HL-60 (cell line): Measurements from ENCODE around the gene SLC39A6.

Experiments used
- DNase-seq, 2 experiments: peaks; one replicate each; pipeline ENCODE4 v3.0.0-alpha.2; 2010 to 2020; ENCODE audit warnings: low read depth in 1 of 2, low spot score in 1 of 2
- H3K27ac ChIP-seq: fragments of 250-450 bp; sonication (Bioruptor Pico); replicated peaks from 2 replicates; pipeline ENCODE4 v1.5.1; 2020; ENCODE audit warnings: mild to moderate bottlenecking, moderate library complexity
- H3K27me3 ChIP-seq: fragments of 250-450 bp; sonication (Bioruptor Pico); 2 replicates; pipeline ENCODE4 v1.5.1; 2021; ENCODE audit warnings: mild to moderate bottlenecking, moderate library complexity; ENCODE audit not compliant: insufficient read depth, poor library complexity, severe bottlenecking
- H3K4me3 ChIP-seq: replicated peaks from 2 replicates; pipeline ENCODE4 v1.5.1; 2011; ENCODE audit warnings: mild to moderate bottlenecking, control low read depth, low read length; ENCODE audit not compliant: insufficient read depth
- GABPA ChIP-seq: IDR thresholded peaks from 2 replicates; pipeline ENCODE4 v1.6.1; 2012; ENCODE audit warnings: low read depth
- POLR2AphosphoS5 ChIP-seq: IDR thresholded peaks from 2 replicates; pipeline ENCODE4 v1.6.1; 2012; ENCODE audit warnings: low read depth
- SPI1 ChIP-seq: IDR thresholded peaks from 2 replicates; pipeline ENCODE4 v1.6.1; 2012; ENCODE audit warnings: low read depth, mild to moderate bottlenecking, borderline replicate concordance
- TF ChIP-seq, protein P1 (sequence below): IDR thresholded peaks from 2 replicates; pipeline ENCODE4 v1.6.1; 2012; ENCODE audit warnings: low read depth; ENCODE audit not compliant: insufficient replicate concordance
- TF ChIP-seq, protein P2 (sequence below): IDR thresholded peaks from one replicate; pipeline ENCODE4 v1.5.1; 2011; ENCODE audit warnings: low read length, control low read depth, inconsistent platforms; ENCODE audit not compliant: insufficient read depth

Gene SLC39A6

DNA sequence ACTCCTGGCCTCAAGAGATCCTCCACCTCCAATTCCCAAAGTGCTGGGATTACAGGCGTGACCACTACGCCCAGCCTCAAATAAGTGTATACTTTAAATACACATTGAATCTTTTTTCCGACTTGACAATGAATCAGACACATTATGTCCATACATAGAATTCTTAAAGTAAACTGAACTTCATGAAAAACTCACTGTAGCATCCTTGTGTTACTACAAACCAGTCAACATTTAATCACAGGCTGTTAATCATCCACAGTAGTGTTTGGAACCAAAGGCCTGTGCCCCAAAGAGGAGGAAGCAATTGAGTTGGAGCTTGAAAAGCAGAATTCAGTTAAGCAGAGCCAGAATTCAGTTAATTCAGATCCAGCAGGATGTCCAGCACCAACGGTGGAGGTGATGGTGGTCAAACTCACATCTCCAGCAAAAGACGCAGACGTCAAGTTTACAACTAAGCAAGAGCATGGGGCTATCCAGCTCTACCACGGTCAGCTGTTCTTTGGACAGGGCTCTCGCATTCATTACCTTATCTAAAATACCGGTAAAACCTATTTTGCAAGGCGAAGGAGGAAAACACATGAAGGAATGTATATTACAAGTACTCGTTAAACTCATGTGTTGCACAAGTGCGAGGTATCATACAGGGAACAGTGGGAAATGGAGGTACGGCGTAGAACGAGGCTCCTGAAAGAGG lies 1.2 kb downstream of the SLC39A6 start:
- Histone ChIP-seq H3K27ac (no peak overlapping the region), H3K27me3 (no peaks in the 10 kb centered on the region), H3K4me3 (peak overlapping the region; percentile 100)
- TF ChIP-seq POLR2AphosphoS5 (no peak), SPI1 (no peak), GABPA (no peak)
- TF ChIP-seq, protein P1, sequence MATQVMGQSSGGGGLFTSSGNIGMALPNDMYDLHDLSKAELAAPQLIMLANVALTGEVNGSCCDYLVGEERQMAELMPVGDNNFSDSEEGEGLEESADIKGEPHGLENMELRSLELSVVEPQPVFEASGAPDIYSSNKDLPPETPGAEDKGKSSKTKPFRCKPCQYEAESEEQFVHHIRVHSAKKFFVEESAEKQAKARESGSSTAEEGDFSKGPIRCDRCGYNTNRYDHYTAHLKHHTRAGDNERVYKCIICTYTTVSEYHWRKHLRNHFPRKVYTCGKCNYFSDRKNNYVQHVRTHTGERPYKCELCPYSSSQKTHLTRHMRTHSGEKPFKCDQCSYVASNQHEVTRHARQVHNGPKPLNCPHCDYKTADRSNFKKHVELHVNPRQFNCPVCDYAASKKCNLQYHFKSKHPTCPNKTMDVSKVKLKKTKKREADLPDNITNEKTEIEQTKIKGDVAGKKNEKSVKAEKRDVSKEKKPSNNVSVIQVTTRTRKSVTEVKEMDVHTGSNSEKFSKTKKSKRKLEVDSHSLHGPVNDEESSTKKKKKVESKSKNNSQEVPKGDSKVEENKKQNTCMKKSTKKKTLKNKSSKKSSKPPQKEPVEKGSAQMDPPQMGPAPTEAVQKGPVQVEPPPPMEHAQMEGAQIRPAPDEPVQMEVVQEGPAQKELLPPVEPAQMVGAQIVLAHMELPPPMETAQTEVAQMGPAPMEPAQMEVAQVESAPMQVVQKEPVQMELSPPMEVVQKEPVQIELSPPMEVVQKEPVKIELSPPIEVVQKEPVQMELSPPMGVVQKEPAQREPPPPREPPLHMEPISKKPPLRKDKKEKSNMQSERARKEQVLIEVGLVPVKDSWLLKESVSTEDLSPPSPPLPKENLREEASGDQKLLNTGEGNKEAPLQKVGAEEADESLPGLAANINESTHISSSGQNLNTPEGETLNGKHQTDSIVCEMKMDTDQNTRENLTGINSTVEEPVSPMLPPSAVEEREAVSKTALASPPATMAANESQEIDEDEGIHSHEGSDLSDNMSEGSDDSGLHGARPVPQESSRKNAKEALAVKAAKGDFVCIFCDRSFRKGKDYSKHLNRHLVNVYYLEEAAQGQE: no peak
- TF ChIP-seq, protein P2, sequence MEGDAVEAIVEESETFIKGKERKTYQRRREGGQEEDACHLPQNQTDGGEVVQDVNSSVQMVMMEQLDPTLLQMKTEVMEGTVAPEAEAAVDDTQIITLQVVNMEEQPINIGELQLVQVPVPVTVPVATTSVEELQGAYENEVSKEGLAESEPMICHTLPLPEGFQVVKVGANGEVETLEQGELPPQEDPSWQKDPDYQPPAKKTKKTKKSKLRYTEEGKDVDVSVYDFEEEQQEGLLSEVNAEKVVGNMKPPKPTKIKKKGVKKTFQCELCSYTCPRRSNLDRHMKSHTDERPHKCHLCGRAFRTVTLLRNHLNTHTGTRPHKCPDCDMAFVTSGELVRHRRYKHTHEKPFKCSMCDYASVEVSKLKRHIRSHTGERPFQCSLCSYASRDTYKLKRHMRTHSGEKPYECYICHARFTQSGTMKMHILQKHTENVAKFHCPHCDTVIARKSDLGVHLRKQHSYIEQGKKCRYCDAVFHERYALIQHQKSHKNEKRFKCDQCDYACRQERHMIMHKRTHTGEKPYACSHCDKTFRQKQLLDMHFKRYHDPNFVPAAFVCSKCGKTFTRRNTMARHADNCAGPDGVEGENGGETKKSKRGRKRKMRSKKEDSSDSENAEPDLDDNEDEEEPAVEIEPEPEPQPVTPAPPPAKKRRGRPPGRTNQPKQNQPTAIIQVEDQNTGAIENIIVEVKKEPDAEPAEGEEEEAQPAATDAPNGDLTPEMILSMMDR: no peak
- no peak for DNase-seq

DNA sequence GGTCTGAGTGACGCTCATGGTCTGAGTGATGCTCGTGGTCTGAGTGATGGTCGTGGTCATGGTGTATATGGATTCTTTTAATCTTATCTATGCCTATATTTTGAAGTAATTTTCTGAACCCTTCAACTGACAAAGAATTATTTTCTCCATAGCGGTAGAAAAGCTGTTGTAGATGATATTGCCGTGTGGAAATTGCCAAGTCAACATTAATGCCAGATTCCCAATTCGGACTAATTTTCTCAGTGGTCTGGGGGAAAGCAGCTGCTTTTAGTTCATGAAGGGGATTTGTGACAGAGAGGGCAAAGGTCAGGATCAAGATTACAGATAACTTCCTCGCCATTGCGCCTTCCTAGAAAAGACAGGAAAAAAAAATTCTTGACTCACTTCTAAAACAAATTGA lies 2.5 kb downstream of the SLC39A6 start:
- DNase-seq: no peak
- Histone ChIP-seq H3K27me3 (no peaks in the 10 kb centered on the region), H3K4me3 (no peak overlapping the region), H3K27ac (no peak overlapping the region)
- TF ChIP-seq, protein P2: no peak
- no peak for TF ChIP-seq GABPA
- TF ChIP-seq, protein P1: no peak
- TF ChIP-seq POLR2AphosphoS5: no peak
- no peak for TF ChIP-seq SPI1

DNA sequence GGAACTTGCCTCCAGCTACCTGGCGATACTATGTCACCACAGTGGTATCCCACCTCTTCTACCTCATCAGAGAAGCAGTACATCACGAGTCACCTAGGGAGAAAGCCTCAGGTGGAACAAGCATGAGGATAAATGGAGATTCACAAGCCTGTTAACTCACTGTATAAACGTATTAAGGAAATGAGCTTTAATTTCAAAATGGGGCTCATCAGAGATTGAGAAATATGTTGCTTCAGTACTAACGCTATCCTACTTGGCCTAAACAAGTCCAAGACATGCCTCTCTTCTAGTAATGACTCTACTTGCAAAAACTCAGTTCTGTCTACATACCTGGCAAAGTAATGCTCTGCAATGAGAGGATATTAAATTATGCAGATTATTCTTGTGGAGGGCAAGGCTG lies 4.3 kb downstream of the SLC39A6 start:
- H3K27me3 ChIP-seq: no peaks in the 10 kb centered on the region
- no peak for DNase-seq
- no peak overlapping the region for H3K4me3 ChIP-seq
- TF ChIP-seq SPI1: no peak
- TF ChIP-seq POLR2AphosphoS5: no peak
- TF ChIP-seq, protein P1: no peak
- TF ChIP-seq GABPA: no peak
- TF ChIP-seq, protein P2: no peak
- no peak overlapping the region for H3K27ac ChIP-seq
